22Rv1 (cell line): ENCODE data around the gene ITIH4.

Source experiments
- H3K27ac ChIP-seq: fragments of 450-650 bp; 2 replicates; pipeline ENCODE4 v1.5.1; 2017
- CTCF ChIP-seq: fragments of 450-650 bp; IDR thresholded peaks from 2 replicates; pipeline ENCODE4 v1.5.1; 2017; ENCODE audit warnings: mild to moderate bottlenecking
- ZFX ChIP-seq: fragments of 450-650 bp; IDR thresholded peaks from 2 replicates; pipeline ENCODE4 v1.6.1; 2017; ENCODE audit warnings: antibody characterized with exemption, borderline replicate concordance

Gene ITIH4

GRCh38 chr3:52813810-52814209, 16.7 kb downstream of the ITIH4 start:
- TF ChIP-seq ZFX (no peak), CTCF (no peak)
- no peak overlapping the region for H3K27ac ChIP-seq

DNA sequence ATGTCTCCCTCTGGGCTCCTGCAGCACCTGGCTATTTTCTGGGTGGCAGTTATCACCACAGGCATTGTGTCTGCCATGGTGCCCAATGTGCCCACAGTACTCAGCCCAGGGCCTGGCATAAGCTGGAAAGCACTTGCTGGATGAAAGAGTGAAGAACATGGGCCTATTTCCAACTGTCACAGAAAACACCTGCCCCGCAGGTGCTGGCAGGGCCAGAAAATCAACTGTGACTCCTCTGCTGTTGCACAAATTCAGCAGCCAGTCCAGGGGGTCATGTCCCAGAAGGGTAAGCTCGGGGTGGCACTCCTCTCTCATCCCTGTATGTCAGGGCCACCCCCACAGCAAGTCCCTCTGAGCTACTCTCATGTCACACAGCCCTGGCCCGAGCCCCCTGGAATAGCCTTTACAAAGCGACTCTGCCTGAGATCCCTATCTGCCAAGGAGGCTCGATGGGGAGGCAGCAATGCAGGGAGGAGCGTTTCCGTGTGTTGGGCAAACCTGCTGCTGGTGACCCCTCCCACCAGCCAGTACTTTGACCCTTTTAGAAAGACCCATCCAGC, 18.9 kb downstream of the ITIH4 start:
- H3K27ac ChIP-seq, result no peak overlapping the region
- TF ChIP-seq CTCF, result no peak
- no peak for TF ChIP-seq ZFX

DNA sequence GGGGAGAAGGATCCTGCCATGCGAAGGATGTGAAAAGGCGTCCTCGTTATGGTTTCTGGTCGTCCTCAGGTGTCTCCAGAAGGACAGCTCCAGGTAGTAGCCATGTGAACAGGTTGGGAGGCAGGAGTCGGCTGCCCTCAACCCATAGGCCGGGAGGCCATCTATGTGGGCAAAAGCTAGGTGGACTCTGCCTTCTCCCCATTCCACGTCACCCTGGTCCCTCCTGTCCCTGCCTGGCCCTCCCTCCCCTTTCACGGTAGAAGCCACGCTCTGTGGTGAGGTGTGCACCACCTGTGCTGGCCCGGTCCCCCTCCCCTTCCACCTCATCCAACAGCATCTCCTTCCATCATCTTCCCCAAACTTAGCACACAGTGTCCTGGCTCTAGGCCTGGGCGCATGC, 19.5 kb downstream of the ITIH4 start:
- no peak for TF ChIP-seq CTCF
- no peak for TF ChIP-seq ZFX
- no peak overlapping the region for H3K27ac ChIP-seq

DNA sequence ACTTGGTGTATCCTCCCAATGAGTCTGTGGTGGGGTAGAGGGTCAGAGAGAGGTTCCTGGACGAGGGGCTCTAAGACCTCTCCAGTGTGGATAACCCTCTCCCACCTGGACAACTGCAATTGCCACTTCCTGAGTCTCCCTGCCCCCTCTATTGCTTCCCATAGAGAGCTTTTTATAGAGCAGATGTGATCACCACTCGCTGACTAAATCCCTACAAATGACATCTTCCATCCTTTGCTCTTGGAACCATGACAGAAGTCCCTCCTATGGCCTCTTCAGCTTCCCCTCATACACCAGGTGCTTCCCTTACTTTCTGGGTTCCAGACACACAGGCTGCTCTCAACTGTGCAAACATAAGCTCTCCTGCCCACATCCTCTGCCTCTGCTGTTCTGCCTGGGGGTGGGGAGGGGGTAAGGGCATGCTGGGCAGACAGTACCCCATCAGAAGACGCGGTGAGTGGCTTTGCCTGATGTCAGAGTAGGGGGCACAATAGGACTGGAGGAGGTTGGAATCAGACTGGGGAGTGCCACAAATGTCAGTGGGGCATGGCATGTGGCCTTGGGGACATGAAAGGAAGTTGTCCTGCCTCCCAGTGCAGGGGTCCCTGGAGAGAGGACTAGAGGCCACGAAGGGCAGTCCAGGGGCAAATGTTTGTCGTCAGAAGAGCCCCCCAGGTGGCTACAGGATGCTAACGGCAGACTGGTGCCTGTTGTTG, 20.7 kb downstream of the ITIH4 start:
- H3K27ac ChIP-seq, result no peak overlapping the region

GRCh38 chr3:52809149-52809548, 21.3 kb downstream of the ITIH4 start:
- no peak for TF ChIP-seq CTCF
- TF ChIP-seq ZFX, result no peak
- no peak overlapping the region for H3K27ac ChIP-seq

More for the DNA sequence above, 20.7 kb downstream of the ITIH4 start:
- TF ChIP-seq ZFX (no peak), CTCF (no peak)

GRCh38 chr3:52805270-52806039, 25.0 kb downstream of the ITIH4 start:
- no peak overlapping the region for H3K27ac ChIP-seq
- TF ChIP-seq CTCF (no peak), ZFX (no peak)

- TF ChIP-seq ZFX (no peak), CTCF (no peak)
- H3K27ac ChIP-seq, result no peak overlapping the region
These were observed 28.6 kb downstream of the ITIH4 start for GRCh38 chr3:52801839-52802238.
